Activated CD4-positive, CD25-positive, alpha-beta regulatory T cell treated with anti-CD3 and anti-CD28 coated beads, Interleukin-2, amount 50 U/mL, for 24 hours (primary cell): ENCODE results near the gene SERTAD4.

Experiments
- ATAC-seq, 2 donors: fragments of 150-1000 bp; cut with Tn5 transposase; one replicate each; pipeline ENCODE4 v1.10.0; 2021; ENCODE audit warnings: mild to moderate bottlenecking in 1 of 2, moderate library complexity in 1 of 2

The SERTAD4 gene

DNA sequence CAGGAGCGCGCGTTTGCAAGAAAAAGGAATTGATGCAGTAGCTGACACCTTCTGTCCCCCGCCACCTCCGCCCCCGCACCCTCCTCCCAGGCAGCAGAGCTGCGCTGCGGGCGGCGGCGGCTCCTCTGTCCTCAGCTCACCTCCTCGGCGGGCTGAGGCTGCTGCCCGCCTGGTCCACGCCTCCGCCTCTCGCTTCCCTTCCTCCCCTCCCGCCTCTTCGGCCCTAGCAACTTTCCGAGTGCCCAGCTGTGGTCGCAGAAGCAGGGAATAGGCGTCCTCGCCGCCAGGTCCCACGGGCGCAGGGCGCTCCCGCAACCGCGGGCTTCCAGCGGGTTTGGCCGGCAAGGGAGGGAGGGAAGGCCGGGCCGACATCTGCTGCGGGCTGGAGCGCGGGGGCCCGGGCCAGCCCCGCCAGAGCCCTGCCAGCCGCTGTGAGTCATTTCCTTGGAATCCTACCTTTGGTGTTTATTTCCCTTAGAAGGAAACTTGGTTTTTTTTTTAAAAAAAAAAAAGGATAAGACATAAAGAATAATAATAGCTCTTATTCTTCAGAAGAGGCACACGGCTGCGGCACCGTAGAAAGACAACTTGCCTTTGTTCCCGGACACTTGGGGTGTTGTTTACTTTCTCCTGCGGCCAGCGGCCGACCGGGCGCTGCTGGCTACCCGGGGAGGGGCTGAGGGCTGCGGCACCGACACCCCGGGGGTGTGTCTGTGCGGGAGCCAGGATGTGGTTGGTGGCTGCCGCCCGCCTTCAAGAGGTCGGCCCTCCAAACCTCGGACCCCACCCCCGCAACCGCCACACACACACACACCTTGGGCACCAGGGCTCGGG, 1.1 kb downstream of the SERTAD4 start:
- no peak for ATAC-seq

GRCh38 chr1:210234329-210234757, 1.7 kb downstream of the SERTAD4 start:
- ATAC-seq = no peak

DNA sequence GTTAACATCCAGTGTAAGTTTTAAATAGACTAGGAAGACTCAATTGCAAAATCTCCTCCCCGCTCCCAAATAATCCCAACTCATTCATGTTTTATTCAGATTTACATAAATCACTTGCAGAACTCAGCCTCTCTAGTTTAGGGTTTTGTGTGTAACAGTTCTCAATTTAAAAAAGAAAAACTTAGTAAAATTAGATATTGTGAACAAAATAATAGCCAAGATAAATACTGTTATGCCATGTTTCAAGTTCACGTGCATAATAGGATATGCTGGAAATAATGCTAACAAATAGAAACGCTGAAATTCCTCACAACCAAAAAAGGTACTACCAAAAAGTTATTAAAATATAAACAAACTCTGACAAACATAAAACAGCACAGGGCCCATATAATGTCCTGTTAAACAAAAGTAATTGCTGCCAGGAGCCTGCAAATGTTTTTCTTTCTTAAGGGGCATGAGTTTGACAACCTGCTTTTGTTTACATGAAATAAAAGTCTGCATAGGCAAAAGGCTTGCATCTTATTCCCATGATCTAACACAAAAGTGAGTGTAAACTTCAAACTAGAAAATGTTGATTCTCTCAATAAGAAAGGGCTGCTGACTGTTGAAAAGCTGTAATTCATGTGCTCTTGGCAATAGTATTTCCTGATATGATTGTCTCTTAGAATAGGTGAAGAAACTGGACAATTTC, 2.9 kb downstream of the SERTAD4 start:
- no peak for ATAC-seq

DNA sequence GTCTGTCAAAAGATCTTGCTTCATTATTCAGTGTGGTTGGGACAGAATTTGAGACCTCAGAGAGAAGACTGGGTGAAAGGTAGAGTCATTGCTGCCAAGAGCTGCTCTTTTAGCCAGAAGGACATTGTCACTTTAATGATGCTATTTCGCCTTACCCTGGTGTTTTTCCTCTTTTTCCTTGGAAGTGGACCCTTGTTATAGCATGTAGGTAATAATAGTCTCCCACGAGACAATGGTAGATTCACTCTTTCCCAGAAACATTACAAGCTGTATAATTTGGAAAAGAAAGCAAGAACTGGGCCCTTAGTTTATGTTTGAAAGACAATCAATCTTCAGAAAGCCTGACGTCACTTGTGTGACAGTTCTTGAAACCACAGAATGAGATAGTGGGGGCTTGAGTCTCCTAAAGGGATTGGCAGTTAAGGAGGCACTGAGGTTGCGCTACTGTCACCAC, 3.8 kb downstream of the SERTAD4 start:
- no peak for ATAC-seq

DNA sequence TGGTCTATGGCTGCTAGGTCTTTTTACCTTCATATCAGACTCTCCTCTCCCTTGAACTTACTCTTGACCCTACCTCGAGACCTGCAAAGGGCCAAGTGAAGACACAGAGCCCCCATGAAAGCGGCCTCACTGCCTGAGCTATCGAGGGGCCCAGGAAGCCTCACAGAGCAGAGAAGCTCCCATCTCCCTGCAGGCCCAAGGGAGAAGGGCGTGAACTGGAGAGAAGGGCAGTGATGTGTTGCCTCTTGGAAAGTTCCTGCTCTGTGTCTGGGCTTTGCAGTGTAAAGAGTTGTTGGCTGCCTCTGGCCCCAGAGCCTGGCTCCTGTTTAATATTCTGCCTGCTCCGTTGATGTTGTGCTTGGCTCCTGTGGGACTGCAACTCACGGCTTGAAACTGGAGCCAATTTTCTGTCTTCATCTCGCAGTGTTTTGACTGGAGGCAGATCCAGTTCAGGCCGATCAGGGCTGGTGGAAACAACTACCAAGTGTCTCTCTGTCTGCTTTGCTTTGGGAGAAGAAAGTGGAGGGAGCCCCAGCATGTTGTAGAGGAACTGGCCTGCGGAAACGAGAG, 4.3 kb downstream of the SERTAD4 start:
- no peak for ATAC-seq

GRCh38 chr1:210237479-210237878, 4.9 kb downstream of the SERTAD4 start:
- ATAC-seq = no peak

- no peak for ATAC-seq
Measured at GRCh38 chr1:210237981-210238380, 5.4 kb downstream of the SERTAD4 start.

- ATAC-seq = no peak
Measured at GRCh38 chr1:210239349-210240111, 6.9 kb downstream of the SERTAD4 start.

GRCh38 chr1:210241121-210241520, 8.5 kb downstream of the SERTAD4 start:
- ATAC-seq = no peak

DNA sequence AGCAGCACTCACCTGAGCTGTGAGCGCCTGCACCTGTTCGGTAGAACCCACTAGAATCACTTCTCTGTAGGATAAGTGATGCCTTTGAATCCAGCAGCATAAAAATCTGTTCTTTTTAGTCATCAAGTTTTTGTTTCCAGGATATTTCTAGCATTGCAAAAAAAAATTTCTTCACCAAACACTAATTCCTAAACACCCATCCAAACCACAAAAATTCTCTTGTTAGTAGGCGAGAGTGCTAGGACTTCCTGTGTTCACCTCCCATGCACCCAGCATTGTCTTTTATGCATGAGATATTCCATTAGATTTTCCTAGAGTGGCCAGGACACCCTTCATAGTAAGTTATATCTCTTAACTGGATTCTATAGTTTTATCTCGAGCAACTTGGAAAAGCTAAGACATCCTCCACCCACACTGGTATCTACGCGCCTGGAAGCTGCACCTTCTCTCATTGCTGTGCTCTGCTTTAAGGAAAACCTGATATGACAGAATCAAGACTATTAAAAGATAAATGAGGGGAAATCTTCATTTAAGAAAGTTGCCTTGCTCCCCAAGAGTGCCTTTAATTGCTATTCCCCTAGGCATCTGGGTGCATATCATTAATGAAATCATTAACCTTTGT, 12.3 kb downstream of the SERTAD4 start:
- ATAC-seq = no peak

DNA sequence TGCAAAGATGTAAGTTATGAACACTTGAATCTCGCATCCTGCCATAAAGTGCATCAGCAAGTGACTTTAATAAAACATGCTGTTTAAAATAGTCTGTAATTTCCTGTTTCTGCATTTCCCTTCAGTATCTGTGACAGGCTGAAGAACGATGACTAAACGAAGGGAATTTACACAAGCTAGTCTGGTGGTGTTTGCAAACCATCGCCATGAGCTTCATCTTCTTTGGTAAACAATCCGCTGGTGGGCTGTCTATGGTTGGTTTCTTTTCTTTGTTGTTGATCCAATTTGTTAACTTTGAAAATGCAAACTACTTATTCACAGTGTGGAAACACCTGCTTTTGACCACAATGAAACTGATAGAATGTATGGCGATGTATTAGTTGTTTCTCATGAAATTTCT, 13.9 kb downstream of the SERTAD4 start:
- no peak for ATAC-seq

DNA sequence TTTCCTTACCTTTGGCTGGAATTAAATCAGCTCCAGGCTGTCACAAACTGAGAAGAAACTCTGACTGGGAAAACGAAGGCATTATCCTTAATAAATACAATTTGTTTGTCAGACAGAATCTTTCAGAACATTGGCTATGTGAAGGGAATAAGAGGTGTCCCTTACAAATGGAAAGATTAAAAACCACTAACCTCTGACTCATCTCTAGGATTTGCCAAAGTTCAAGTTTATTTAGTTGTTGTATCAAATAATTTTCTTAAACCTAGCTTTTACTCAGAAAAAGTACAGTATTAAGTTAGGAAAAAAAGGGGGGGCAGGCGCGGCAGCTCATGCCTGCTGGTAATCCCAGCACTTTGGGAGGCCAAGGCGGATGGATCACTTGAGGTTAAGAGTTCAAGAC, 15.7 kb downstream of the SERTAD4 start:
- ATAC-seq = no peak

GRCh38 chr1:210250665-210250997, 18.0 kb downstream of the SERTAD4 start:
- no peak for ATAC-seq

GRCh38 chr1:210250998-210251679, 18.5 kb downstream of the SERTAD4 start:
- ATAC-seq = peak in 1 of 2 donors; percentile 33

GRCh38 chr1:210251680-210252490, 19.3 kb downstream of the SERTAD4 start:
- no peak for ATAC-seq

DNA sequence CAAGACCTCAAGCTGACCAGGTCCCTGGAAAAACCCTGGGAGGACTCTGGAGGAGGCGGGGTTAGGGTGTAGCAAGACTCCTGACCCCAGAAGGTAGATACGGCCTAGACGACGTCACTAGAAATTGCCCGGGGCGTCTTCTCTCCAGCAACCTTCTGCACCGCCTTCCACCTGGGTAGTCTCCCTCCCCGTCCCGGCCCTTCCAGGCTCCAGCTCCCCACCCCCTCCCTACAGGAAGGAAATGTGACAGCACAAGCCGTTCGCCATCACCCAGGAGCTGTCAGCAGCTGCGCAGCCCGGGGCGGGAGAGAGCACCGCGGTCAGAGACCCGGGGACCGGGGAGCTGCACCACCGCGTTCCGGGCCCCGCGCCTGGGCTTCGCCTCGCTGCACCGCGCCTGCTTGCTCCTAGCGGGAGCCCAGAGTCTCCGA, 20.0 kb downstream of the SERTAD4 start:
- no peak for ATAC-seq

DNA sequence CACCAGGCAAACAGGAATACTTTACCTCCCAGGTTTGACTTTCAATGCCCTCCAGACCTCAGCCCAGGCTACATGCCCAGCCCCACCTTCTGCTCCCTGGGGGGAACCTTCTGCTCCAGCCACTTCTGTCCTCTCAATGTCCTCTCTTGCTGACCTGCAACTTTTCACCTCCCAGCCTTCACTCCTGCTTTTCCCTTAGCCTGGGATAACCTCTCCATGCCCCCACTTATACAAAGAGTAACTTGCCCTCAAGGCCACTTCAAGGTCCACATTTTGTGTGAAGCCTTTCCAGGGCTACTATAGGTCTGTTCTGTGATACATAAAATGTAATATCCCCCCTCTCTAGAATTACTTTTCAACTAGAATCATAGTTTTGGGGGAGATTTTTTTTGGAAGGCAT, 21.7 kb downstream of the SERTAD4 start:
- ATAC-seq = no peak

DNA sequence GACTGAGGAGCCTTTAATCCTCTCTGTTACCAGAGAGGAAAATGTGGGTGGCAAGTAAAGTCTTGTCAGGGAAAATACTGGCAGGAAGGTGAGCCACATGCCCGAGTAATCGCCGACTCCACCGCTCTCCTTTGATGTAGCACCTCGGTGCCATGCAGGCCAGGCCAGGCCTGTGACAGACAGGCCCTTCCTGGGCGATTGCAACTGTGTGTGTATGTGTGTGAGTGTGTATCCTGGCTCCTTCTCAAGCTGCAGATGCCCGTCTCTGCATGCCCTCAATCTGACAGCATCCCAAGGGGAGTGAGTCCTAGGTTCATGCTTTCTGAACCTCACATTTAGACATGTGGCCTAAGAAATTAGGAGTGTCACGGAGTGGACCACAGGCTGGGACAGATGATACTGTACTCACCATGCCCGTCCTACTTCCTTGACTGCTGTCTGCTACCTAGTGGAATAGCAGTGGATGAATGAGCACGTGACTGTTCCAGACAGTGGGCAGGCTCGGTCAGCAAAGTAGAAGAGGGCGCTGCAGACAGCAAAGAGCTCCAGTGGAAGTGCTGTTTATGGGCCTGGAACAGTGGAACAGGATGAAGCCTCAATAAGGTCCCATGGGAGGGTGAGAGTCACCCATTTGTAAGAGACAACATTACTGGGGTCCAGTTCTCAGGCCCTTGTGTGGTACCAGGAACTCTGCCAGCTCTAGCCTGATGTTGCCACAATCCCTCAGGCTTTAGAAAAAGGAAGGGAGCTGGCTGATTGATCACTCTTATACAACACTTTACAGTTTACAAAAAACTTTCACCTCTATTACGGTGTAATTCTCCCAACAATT, 25.3 kb downstream of the SERTAD4 start:
- no peak for ATAC-seq

GRCh38 chr1:210259561-210259960, 27.0 kb downstream of the SERTAD4 start:
- no peak for ATAC-seq

GRCh38 chr1:210260096-210260495, 27.5 kb downstream of the SERTAD4 start:
- ATAC-seq = no peak
